ENCODE results near the gene KRT79.

The KRT79 gene

DNA sequence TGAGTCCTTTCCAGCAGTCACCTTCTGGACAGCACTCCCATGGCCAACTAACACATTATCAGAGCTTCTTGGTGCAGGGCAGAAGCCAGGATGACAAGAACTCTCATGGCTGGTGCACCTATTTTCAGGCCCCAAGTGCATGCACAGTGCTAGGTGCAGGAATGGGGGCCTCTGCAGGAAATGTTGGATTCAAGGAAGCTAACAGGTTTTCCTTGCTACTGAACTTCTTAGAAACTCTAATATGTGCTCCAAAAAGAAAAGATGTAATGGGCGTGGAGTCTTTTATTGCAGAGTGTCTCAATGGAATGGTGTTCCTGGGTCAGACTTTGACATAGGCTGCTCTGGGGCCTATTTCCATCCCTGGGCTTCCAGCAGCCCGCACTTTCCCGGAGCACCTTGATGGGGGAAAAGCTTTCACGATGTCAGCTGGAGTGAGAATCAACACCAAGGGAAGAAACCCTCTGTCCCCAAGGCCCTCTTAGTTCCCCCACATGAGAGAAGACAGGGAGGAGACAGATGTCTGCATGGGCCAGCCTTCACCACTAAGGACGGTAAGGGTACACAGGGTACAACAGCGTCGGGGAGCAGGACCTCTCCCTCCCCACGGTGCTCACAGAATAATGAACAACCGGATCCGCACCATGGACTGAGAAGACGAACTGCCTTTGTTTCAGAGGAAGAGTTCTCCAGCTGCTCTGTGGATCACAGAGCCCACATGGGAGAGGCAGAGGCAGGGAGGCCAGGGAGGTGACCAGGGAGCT, 45.1 kb downstream of the KRT79 start:
- FAIRE-seq, result no peak

DNA sequence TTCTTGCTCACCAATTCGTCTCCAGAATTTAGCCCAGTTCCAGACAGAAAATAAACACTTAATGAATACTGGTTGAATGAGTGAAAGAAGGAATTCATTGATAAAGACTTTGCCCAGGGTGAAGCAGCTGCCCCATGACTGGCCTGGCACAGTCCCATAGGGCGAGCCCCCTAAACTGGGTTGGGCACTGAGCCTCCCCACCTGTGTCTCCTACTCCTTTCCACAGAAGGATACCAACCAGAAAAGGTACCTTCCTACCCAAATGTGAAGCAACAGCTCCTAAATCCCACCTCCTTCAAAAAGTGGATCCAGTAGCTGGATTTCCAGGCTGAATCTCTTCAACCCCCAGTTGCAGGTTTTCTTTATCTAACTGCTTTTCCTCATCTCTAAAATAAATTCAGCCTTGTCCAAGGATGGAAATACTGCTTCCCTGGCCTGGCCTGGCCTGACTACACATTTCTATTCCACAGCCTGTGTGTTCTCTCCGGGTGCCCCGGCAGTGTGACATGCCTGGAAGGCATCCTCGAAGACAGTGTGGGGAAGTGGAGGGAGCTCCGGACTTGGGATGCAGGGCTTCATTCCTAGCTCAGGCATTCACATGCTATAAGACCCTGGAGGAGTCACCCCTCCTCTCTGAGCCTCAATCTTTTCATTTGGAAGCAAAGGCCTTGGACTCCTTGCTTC, 45.8 kb downstream of the KRT79 start:
- no peak for FAIRE-seq

DNA sequence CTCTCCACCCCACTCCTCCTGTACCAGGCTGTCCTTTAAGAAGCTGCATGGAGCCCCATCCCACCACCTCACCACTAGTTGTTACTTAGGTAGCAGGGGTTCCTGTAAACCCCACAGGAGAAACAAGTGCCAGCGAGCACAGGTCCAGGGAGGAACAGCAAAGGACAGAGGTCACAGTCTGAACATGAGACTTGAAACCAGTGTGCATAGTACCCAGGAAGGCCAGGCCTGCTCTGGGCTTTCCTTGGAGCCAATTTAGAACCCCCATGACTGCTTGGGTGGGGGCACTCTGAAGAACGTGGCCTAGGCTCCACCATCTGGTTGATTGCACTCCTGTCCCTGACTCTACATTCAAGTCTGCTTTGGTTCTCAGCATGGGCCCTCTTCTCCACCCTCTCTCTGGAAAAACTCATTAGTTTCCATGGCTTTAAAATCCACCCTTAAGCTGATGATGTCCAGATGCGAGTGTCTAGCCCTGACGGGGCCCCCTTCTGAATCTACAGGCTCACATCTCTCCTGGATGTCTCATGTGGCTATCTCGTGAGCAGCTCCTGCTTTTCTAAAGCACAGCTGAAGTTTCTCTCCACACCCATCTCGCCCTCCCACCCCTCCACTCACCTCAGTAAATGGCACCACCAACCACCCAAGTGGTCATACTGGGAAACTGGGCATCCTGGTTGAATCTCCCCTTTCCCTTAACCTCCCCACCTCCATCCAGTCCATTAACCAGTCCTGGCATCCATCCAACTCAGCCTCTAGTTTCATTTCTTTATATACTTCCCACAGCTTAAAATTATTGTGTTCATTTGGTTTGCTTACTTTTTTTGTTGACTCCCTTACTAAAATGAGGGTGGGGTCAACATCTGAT, 46.6 kb downstream of the KRT79 start:
- no peak for FAIRE-seq

- no peak for FAIRE-seq
These were observed 49.2 kb downstream of the KRT79 start for GRCh38 chr12:52784909-52785308.

- no peak for FAIRE-seq
These were observed 50.4 kb downstream of the KRT79 start for GRCh38 chr12:52783563-52784316.

DNA sequence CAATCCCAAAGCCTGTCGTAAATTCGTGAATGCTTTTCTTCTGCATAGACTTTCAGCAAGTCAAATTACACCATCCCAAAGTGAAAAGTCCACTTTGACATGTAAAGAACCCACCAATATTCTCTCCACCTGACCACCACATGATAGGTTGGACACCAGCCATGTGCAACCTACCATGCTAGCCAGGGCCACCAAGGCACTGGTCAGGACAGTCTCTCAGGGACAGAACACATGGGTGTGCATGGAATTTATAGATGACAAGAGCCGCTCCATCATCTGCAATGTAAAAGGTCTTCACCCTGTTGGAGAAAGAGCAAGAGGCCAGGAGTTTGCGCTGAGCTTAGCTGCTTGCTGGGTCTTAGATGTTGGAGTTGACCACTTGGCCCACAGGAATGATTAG, 51.6 kb downstream of the KRT79 start:
- FAIRE-seq, result no peak

DNA sequence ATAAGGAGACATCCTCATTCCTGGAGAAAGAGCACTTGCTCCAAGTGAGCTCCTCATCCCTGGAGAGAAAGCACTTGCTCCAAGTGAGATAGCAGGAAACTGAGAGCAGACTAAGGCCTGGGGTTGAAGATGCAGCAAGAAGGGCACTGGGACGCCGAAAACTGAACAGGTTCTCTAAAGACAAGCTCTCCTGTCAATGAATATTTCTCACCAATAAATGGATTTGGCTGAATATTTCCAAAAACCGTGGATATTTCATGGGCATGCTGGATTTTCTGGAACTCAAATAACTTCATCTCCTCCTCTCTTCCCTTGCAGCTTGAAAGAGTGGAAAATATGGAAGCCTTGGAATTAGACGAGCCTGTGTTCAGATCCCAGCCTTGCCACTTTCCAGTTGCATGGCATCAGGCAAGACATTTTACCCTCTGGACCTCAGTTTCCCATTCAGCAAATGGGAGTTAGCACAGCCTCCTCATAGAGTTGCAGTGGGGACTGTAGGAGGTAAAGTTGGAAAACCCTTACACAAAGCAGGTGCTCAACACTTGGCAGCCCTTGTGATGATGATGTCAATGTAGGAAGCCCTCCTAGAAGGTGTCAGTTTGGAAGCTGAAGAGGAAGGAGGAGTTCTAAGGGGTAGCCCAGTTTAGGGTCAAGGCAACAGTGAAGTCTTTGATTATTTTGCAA, 52.6 kb downstream of the KRT79 start:
- FAIRE-seq, result no peak

GRCh38 chr12:52779914-52780313, 54.2 kb downstream of the KRT79 start:
- FAIRE-seq, result no peak

- no peak for FAIRE-seq
These were observed 55.3 kb downstream of the KRT79 start for GRCh38 chr12:52778833-52779232.

GRCh38 chr12:52777566-52777965, 56.5 kb downstream of the KRT79 start:
- no peak for FAIRE-seq

- FAIRE-seq, result no peak
These were observed 57.2 kb downstream of the KRT79 start, which contains the start of gene KRT76 for GRCh38 chr12:52776913-52777395. Gene KRT76 (minus strand): TSS chr12:52777345. CDS start chr12:52777291, 54 bp downstream.

DNA sequence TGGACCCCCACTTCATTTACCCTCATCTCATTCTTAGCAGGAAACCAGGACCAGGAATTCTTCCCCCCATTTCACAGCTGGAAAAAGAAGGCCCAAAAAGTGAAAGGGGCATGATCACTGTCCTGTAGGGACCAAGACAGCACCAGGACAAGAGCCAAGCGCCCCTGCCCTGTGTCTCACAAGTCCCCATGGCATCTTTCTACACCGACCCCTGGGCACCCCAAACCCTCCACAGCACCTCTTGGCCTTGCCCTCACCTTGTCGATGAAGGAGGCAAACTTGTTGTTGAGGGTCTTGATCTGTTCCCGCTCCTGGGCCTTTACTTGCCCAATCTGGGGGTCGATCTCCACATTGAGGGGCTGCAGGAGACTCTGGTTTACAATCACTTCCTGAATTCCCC, 57.7 kb downstream of the KRT79 start:
- FAIRE-seq, result no peak

DNA sequence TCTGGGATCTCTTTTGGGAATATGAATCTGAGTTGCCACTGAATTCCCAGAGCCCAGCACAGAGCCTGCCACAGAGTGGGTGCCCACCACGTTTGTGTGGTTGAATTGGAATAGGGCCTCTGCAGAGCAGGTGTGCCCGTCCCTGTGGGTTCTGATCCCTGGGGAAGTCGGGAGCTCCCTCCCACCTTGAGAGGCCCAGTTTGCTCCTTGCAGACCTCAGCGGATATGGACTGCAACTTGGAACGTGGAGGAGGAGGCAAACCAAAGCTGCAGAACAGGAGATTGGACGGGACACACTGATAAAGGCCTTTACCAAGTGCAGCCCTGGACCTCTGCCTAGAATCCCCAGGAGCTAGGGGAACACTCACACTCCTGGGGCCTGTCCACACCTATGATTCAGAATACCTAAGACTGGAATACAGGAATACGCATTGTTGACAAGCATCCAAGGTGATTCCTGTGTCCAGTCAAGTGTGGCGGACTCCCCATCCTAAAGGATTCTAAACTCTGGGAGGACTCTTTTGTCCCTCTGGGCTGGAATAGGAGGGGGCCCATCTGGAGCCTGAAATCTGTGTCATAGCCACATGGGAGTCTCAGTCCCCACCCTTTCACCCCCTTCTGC, 59.4 kb downstream of the KRT79 start:
- no peak for FAIRE-seq

- FAIRE-seq, result no peak
These were observed 61.3 kb downstream of the KRT79 start for GRCh38 chr12:52772772-52773171.

DNA sequence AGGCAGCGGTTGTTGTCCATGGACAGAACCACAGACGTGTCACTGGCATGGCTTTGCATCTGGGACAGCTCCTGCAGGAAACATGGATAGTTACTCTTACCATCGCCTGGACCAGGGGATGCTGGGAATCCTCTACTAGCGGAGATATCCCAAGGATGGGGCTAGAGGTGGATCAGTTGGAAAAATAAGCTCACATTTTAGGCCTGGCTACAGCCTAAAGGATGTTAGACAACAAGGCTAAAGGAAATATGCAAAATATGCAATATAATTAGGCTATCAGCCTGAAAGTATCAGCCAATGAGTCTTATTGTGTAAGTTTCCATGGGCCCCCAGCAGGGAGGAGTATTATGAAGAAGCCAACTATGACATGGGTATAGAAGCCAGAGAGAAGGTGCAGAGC, 61.9 kb downstream of the KRT79 start:
- FAIRE-seq, result no peak

DNA sequence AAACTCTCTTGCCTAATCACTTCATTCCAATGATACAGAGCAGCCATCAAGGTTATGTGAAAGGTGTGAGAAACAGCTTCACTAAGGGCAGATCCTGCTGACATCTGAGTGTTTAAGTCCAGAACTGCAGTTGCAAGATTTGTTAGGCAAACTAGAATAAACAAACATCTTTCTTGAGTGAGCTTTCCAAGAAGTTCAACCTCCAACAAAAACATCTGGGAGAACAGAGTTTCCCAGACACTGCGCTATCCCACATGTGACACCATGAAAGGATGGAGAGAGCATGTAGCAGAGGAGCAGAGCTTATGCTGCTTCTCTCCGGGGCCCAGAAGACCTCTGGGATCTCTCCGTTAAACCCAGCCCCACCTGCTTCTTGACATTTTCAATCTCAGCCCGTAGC, 62.6 kb downstream of the KRT79 start:
- FAIRE-seq, result no peak
